GF-D8 (cell line): Measurements from ENCODE around the gene TCF12.
A peak's percentile ranks its signal among the peaks of the same experiment; 100 is the strongest.

ENCODE experiments used
- DNase-seq: peaks from one replicate; lab custom pipeline; 2025; lab: John Stamatoyannopoulos, UW

The TCF12 gene

GRCh38 chr15:57048930-57049549, 130.6 kb downstream of the TCF12 start:
- no peak for DNase-seq

DNA sequence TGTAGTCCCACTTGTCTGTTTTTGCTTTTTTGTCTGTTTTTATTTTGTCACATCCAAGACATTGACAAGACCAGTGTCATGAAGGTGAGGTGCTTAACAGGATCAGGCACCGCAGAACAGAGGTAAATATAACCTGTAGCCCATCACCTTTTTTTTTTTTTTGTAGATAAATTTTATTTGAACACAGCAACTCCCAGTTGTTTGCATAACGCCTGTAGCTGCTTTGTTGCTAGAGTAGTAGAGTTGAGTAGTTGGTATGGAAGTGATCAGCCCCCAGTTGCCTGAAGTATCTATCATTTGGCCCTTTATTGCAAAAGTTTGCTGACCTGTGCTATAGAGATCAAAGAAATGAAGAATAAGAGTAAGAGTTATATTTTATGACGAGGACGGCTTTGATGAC, 135.0 kb downstream of the TCF12 start:
- DNase-seq = no peak

- DNase-seq = no peak
Observed at GRCh38 chr15:57054204-57054750, 135.8 kb downstream of the TCF12 start.

- DNase-seq = no peak
Observed at GRCh38 chr15:57056357-57056756, 137.9 kb downstream of the TCF12 start.

GRCh38 chr15:57057134-57057930, 138.9 kb downstream of the TCF12 start:
- DNase-seq = no peak

- DNase-seq = no peak
Observed at GRCh38 chr15:57059026-57059660, 140.7 kb downstream of the TCF12 start.

GRCh38 chr15:57060799-57061198, 142.4 kb downstream of the TCF12 start:
- DNase-seq = no peak

GRCh38 chr15:57061281-57061680, 142.8 kb downstream of the TCF12 start:
- DNase-seq = no peak

DNA sequence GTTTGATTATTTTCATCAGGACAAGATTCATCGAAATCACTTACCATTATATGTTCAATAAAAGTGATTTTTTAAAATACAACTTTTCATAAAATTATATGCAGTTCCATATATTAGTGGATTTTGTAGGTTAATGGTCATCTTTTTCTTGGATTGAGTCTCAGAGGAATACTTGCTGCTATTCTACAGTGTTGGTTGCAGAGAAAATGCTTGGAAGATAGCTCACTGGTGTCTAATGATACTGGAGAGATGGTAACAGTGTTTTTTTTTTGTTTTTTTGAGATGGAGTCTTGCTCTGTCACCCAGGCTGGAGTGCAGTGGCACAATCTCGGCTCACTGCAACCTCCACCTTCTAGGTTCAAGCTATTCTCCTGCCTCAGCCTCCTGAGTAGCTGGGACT, 143.3 kb downstream of the TCF12 start:
- no peak for DNase-seq

- DNase-seq = no peak
Observed at GRCh38 chr15:57064033-57064432, 145.6 kb downstream of the TCF12 start.

DNA sequence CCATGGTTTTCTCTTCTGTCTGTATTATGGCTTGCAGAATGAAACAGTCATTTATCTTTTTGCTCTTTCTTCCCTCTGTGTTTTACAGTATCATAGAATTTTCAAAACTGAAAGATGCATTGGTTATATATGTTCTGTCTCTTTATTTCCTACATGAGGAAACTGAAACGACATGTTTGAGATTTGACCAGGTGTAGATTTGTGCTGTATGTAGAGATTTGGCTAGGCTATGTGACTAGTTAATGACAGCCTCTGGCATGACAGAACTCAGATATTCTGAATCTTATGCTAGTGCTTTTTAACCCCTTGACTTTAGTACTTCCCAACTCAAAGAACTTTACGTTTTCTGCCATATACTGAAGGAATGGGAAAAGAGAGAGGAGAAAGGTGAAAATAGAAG, 151.0 kb downstream of the TCF12 start:
- DNase-seq = no peak

- DNase-seq = no peak
Observed at GRCh38 chr15:57070674-57071073, 152.2 kb downstream of the TCF12 start.

DNA sequence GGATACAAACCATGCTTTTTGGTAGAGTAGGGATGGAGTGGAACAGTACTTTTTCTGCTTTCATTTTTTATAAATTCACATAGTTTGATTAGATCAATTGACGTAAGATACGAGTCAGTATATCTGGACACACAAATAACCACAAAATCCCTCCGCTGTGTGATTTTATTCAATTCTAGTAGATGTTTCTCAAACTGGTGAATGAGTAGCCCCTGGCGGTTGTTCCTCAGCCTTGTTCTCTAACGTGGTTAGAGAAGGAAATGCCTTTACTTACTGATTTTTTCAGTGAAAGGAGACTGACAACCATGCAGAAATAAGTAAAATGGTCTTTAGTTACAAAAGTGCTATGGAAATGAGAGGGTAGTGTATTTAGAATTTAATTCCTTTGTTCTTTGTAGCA, 161.0 kb downstream of the TCF12 start:
- DNase-seq = peak; percentile 58

- peak; percentile 42 for DNase-seq
Observed at GRCh38 chr15:57079931-57080620, 161.6 kb downstream of the TCF12 start.

- no peak for DNase-seq
Observed at GRCh38 chr15:57082054-57082728, 163.7 kb downstream of the TCF12 start.

GRCh38 chr15:57084192-57084591, 165.7 kb downstream of the TCF12 start:
- DNase-seq = no peak

DNA sequence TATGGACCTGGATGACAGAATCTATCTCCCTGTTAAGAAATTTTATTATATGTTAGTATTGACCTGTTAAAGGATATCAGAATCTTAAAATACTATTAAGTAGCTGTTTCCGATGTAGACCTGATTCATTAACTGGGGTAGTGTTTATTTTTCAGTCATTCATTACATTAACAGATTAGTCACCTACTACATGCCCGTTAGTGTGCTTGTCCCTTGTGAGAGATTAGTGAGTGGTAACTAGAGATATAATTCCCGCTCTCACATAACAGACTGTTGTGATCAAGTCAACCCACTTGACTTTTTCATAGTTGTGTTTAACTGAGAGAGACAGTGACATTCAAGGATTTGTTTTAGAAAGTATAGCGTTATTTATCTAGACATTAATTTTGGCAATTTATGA, 166.8 kb downstream of the TCF12 start:
- no peak for DNase-seq

GRCh38 chr15:57086857-57087427, 168.5 kb downstream of the TCF12 start:
- no peak for DNase-seq

- no peak for DNase-seq
Observed at GRCh38 chr15:57089815-57090495, 171.5 kb downstream of the TCF12 start.

GRCh38 chr15:57090496-57090859, 172.0 kb downstream of the TCF12 start:
- DNase-seq = no peak

DNA sequence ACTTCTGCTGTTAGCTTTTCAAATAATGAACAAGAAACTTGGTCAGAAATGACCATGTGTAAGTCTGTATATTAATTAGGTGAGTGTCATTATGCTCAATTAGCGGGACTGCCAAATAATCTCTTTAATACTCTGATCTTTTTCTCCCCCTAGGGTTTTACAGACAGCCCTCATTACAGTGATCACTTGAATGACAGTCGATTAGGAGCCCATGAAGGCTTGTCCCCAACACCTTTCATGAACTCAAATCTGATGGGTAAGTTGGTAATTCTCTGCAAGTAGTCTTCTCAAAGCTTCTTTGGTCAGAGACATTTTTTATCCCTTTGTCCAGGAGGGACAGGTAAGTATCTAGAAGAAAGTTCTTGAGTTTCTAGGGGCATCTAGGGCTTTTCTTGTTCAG, 173.2 kb downstream of the TCF12 start:
- no peak for DNase-seq
